ENCODE data around the gene BATF2. TPM values are rescaled to one million over a fixed set of nuclear protein-coding genes. Genes with fewer than 3 reads are reported as not detected.

BATF2 gene
- total RNA-seq, 4 donors from 2014 or later = 5.0 to 12.0 (median 11.2) TPM

- Histone ChIP-seq H3K36me3 (no peaks in the 10 kb centered on the region), H3K9me3 (no peaks in the 10 kb centered on the region), H3K4me3 (no peak overlapping the region), H3K27me3 (no peaks in the 10 kb centered on the region), H3K27ac (no peak overlapping the region), H3K4me1 (no peaks in the 10 kb centered on the region)
- DNase-seq = no peak
- TF ChIP-seq, protein P1, sequence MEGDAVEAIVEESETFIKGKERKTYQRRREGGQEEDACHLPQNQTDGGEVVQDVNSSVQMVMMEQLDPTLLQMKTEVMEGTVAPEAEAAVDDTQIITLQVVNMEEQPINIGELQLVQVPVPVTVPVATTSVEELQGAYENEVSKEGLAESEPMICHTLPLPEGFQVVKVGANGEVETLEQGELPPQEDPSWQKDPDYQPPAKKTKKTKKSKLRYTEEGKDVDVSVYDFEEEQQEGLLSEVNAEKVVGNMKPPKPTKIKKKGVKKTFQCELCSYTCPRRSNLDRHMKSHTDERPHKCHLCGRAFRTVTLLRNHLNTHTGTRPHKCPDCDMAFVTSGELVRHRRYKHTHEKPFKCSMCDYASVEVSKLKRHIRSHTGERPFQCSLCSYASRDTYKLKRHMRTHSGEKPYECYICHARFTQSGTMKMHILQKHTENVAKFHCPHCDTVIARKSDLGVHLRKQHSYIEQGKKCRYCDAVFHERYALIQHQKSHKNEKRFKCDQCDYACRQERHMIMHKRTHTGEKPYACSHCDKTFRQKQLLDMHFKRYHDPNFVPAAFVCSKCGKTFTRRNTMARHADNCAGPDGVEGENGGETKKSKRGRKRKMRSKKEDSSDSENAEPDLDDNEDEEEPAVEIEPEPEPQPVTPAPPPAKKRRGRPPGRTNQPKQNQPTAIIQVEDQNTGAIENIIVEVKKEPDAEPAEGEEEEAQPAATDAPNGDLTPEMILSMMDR (IDR thresholded peaks at IDR 0.05) = no peak
These were observed 36.1 kb downstream of the BATF2 start for GRCh38 chr11:64960719-64961118.

- Histone ChIP-seq H3K4me3 (no peak overlapping the region), H3K36me3 (no peaks in the 10 kb centered on the region), H3K27me3 (no peaks in the 10 kb centered on the region), H3K27ac (no peak overlapping the region), H3K9me3 (no peaks in the 10 kb centered on the region), H3K4me1 (no peaks in the 10 kb centered on the region)
- no peak for DNase-seq
- TF ChIP-seq, protein P1 (IDR thresholded peaks at IDR 0.05) = no peak
- no peak for TF ChIP-seq POLR2A (IDR thresholded peaks at IDR 0.05)
These were observed 37.3 kb downstream of the BATF2 start for GRCh38 chr11:64959498-64959897.

GRCh38 chr11:64954201-64954600, 42.6 kb downstream of the BATF2 start:
- no peak for DNase-seq
- no peaks in the 10 kb centered on the region for H3K27me3 ChIP-seq
- no peak overlapping the region for H3K27ac ChIP-seq
- H3K4me3 ChIP-seq = no peak overlapping the region
- H3K4me1 ChIP-seq = no peaks in the 10 kb centered on the region
- H3K36me3 ChIP-seq = no peaks in the 10 kb centered on the region
- no peaks in the 10 kb centered on the region for H3K9me3 ChIP-seq
- TF ChIP-seq, protein P1 (IDR thresholded peaks at IDR 0.05) = no peak
- TF ChIP-seq POLR2A (IDR thresholded peaks at IDR 0.05) = no peak

- H3K27me3 ChIP-seq = no peaks in the 10 kb centered on the region
- no peaks in the 10 kb centered on the region for H3K36me3 ChIP-seq
- TF ChIP-seq, protein P1 (IDR thresholded peaks at IDR 0.05) = no peak
- TF ChIP-seq POLR2A (IDR thresholded peaks at IDR 0.05) = no peak
- no peak overlapping the region for H3K4me3 ChIP-seq
- H3K4me1 ChIP-seq = no peaks in the 10 kb centered on the region
- DNase-seq = no peak
- H3K27ac ChIP-seq = no peak overlapping the region
- H3K9me3 ChIP-seq = no peaks in the 10 kb centered on the region
These were observed 45.2 kb downstream of the BATF2 start for GRCh38 chr11:64951529-64951928.

GRCh38 chr11:64947208-64947814, 49.5 kb downstream of the BATF2 start:
- no peaks in the 10 kb centered on the region for H3K4me1 ChIP-seq
- H3K27me3 ChIP-seq = no peaks in the 10 kb centered on the region
- H3K4me3 ChIP-seq = no peak overlapping the region
- H3K27ac ChIP-seq = no peak overlapping the region
- TF ChIP-seq POLR2A (IDR thresholded peaks at IDR 0.05) = no peak
- TF ChIP-seq, protein P1 (IDR thresholded peaks at IDR 0.05) = peak in 1 of 6 experiments; percentile 7
- no peaks in the 10 kb centered on the region for H3K9me3 ChIP-seq
- DNase-seq = no peak
- H3K36me3 ChIP-seq = no peaks in the 10 kb centered on the region

Small RNA genes within 50 kb of the gene (small RNA-seq; reads per million reads assigned to genes)
- 0 to 0.38 reads per million in 2 donors for gene MIR6879
- gene SNX15 = 0 reads per million in 2 donors

Other genes with a start within 250 kb of the BATF2 start
- 1 to 10 TPM in 3 of 4 donors, not detected in 1; 2.4 to 5.0 (median 2.5) TPM for gene PYGM, start 237.0 kb downstream of the BATF2 start, total RNA-seq
- gene SF1, start 218.4 kb downstream of the BATF2 start, total RNA-seq = 100 to 1,000 TPM; 247 to 621 (median 392) TPM
- 10 to 100 TPM in 3 of 4 donors, 1 to 10 TPM in 1; 3.3 to 34.7 (median 20.3) TPM for gene MAP4K2, start 193.8 kb downstream of the BATF2 start, total RNA-seq
- 10 to 100 TPM; 20.3 to 47.0 (median 31.9) TPM for gene MEN1, start 186.4 kb downstream of the BATF2 start, total RNA-seq
- gene CDC42BPG, start 152.3 kb downstream of the BATF2 start, total RNA-seq = 10 to 100 TPM; 25.6 to 78.6 (median 52.1) TPM
- gene EHD1, start 118.3 kb downstream of the BATF2 start, total RNA-seq = 100 to 1,000 TPM in 2 of 4 donors, 10 to 100 TPM in 2; 56.2 to 185 (median 98.6) TPM
- 10 to 100 TPM; 38.8 to 79.6 (median 66.6) TPM for gene ATG2A, start 79.8 kb downstream of the BATF2 start, total RNA-seq
- 10 to 100 TPM; 20.0 to 46.2 (median 22.5) TPM for gene PPP2R5B, start 72.3 kb downstream of the BATF2 start, total RNA-seq
- gene GPHA2, start 61.1 kb downstream of the BATF2 start, total RNA-seq = not detected
- gene MAJIN, start 24.9 kb downstream of the BATF2 start, total RNA-seq = not detected
- gene ARL2, start 17.2 kb upstream of the BATF2 start, total RNA-seq = 100 to 1,000 TPM in 1 of 4 donors, 10 to 100 TPM in 3; 64.4 to 103 (median 77.2) TPM
- gene SNX15, start 30.5 kb upstream of the BATF2 start, total RNA-seq = 10 to 100 TPM; 15.7 to 39.0 (median 27.3) TPM
- gene SAC3D1, start 44.2 kb upstream of the BATF2 start, total RNA-seq = 10 to 100 TPM; 10.9 to 21.5 (median 13.9) TPM
- 1,000 to 10,000 TPM in 2 of 4 donors, 100 to 1,000 TPM in 1, 10 to 100 TPM in 1; 40.4 to 1,241 (median 898) TPM for gene NAALADL1, start 61.6 kb upstream of the BATF2 start, total RNA-seq
- 10 to 100 TPM in 1 of 4 donors, 1 to 10 TPM in 2, under 1 TPM in 1; 0.94 to 27.2 (median 6.4) TPM for gene CDCA5, start 87.1 kb upstream of the BATF2 start, total RNA-seq
- gene ZFPL1, start 87.3 kb upstream of the BATF2 start, total RNA-seq = 10 to 100 TPM; 53.9 to 67.6 (median 55.5) TPM
- gene VPS51, start 99.2 kb upstream of the BATF2 start, total RNA-seq = 100 to 1,000 TPM; 280 to 636 (median 416) TPM
- gene TM7SF2, start 114.9 kb upstream of the BATF2 start, total RNA-seq = 10 to 100 TPM; 19.8 to 78.1 (median 58.5) TPM
- gene ZNHIT2, start 120.7 kb upstream of the BATF2 start, total RNA-seq = 10 to 100 TPM in 3 of 4 donors, 1 to 10 TPM in 1; 8.7 to 20.6 (median 13.8) TPM
- gene FAU, start 125.2 kb upstream of the BATF2 start, total RNA-seq = 100 to 1,000 TPM; 412 to 714 (median 579) TPM
- gene MRPL49, start 125.3 kb upstream of the BATF2 start, total RNA-seq = 10 to 100 TPM; 36.2 to 50.3 (median 45.7) TPM
- 10 to 100 TPM; 37.1 to 61.9 (median 51.6) TPM for gene SYVN1, start 137.5 kb upstream of the BATF2 start, total RNA-seq
- not detected for gene SPDYC, start 173.3 kb upstream of the BATF2 start, total RNA-seq
- 100 to 1,000 TPM; 320 to 598 (median 559) TPM for gene CAPN1, start 185.0 kb upstream of the BATF2 start, total RNA-seq

Measured in Peyer's patch (tissue), 4 donors.